Stimulated activated CD8-positive, alpha-beta memory T cell treated with anti-CD3 and anti-CD28 coated beads, Interleukin-15, amount 100 ng/mL, for 24 hours (primary cell): ENCODE data around the gene CDCA4.

Experiments
- DNase-seq: peaks from one replicate; pipeline ENCODE4 v3.0.0-alpha.2; 2020; ENCODE audit warnings: low read depth

CDCA4 gene

GRCh38 chr14:104975481-104976197, 45.2 kb downstream of the CDCA4 start:
- no peak for DNase-seq

GRCh38 chr14:104974665-104975390, 46.1 kb downstream of the CDCA4 start:
- no peak for DNase-seq

- no peak for DNase-seq
Measured at GRCh38 chr14:104974146-104974541, 46.7 kb downstream of the CDCA4 start.

GRCh38 chr14:104973385-104974145, 47.3 kb downstream of the CDCA4 start:
- no peak for DNase-seq

- DNase-seq = no peak
Measured at GRCh38 chr14:104973135-104973384, 47.8 kb downstream of the CDCA4 start.

GRCh38 chr14:104972301-104973134, 48.4 kb downstream of the CDCA4 start:
- no peak for DNase-seq

- no peak for DNase-seq
Measured at GRCh38 chr14:104971447-104972240, 49.2 kb downstream of the CDCA4 start.

- DNase-seq = no peak
Measured at GRCh38 chr14:104970231-104971068, 50.4 kb downstream of the CDCA4 start.

- no peak for DNase-seq
Measured at GRCh38 chr14:104969741-104970230, 51.1 kb downstream of the CDCA4 start.

- no peak for DNase-seq
Measured at GRCh38 chr14:104968541-104969401, 52.1 kb downstream of the CDCA4 start.

- no peak for DNase-seq
Measured at GRCh38 chr14:104968153-104968527, 52.7 kb downstream of the CDCA4 start.

- no peak for DNase-seq
Measured at GRCh38 chr14:104967386-104968152, 53.3 kb downstream of the CDCA4 start.

GRCh38 chr14:104966981-104967385, 53.9 kb downstream of the CDCA4 start:
- DNase-seq = no peak

- no peak for DNase-seq
Measured at GRCh38 chr14:104966261-104966865, 54.5 kb downstream of the CDCA4 start.

- DNase-seq = no peak
Measured at GRCh38 chr14:104965561-104966231, 55.2 kb downstream of the CDCA4 start.

- DNase-seq = no peak
Measured at GRCh38 chr14:104964546-104964945, 56.3 kb downstream of the CDCA4 start.
